NCI-H1417 treated with DMSO at 0.1 percent for 48 hours (cell line): ENCODE measurements around the gene NELL1.

Source experiments
- DNase-seq: peaks from one replicate; lab custom pipeline; 2025; lab: John Stamatoyannopoulos, UW

The NELL1 gene

GRCh38 chr11:20966489-20966888 is 297.1 kb downstream of the NELL1 start:
- DNase-seq: no peak

GRCh38 chr11:20973940-20974559 is 304.7 kb downstream of the NELL1 start:
- DNase-seq: no peak

- DNase-seq: no peak
These were observed 311.4 kb downstream of the NELL1 start for GRCh38 chr11:20980736-20981135.

GRCh38 chr11:20990447-20990846 is 321.1 kb downstream of the NELL1 start:
- DNase-seq: no peak

GRCh38 chr11:20991471-20991870 is 322.1 kb downstream of the NELL1 start:
- no peak for DNase-seq

GRCh38 chr11:21007297-21007696 is 337.9 kb downstream of the NELL1 start:
- no peak for DNase-seq

GRCh38 chr11:21018248-21018647 is 348.9 kb downstream of the NELL1 start:
- DNase-seq: no peak

GRCh38 chr11:21026685-21027084 is 357.3 kb downstream of the NELL1 start:
- no peak for DNase-seq

- DNase-seq: no peak
These were observed 368.5 kb downstream of the NELL1 start for GRCh38 chr11:21037850-21038249.

- DNase-seq: no peak
These were observed 369.4 kb downstream of the NELL1 start for GRCh38 chr11:21038801-21039200.

- DNase-seq: no peak
These were observed 371.2 kb downstream of the NELL1 start for GRCh38 chr11:21040630-21041029.

- DNase-seq: no peak
These were observed 379.2 kb downstream of the NELL1 start for GRCh38 chr11:21048626-21049025.

GRCh38 chr11:21053466-21053865 is 384.1 kb downstream of the NELL1 start:
- no peak for DNase-seq

GRCh38 chr11:21056644-21057043 is 387.3 kb downstream of the NELL1 start:
- no peak for DNase-seq

GRCh38 chr11:21059879-21060278 is 390.5 kb downstream of the NELL1 start:
- no peak for DNase-seq

GRCh38 chr11:21066030-21066429 is 396.6 kb downstream of the NELL1 start:
- DNase-seq: no peak

GRCh38 chr11:21068886-21069285 is 399.5 kb downstream of the NELL1 start:
- DNase-seq: no peak

GRCh38 chr11:21069909-21070308 is 400.5 kb downstream of the NELL1 start:
- no peak for DNase-seq

- DNase-seq: no peak
These were observed 403.2 kb downstream of the NELL1 start for GRCh38 chr11:21072558-21072957.

- DNase-seq: no peak
These were observed 413.5 kb downstream of the NELL1 start for GRCh38 chr11:21082853-21083252.

GRCh38 chr11:21088930-21089329 is 419.5 kb downstream of the NELL1 start:
- DNase-seq: no peak

- DNase-seq: no peak
These were observed 435.3 kb downstream of the NELL1 start for GRCh38 chr11:21104641-21105040.

GRCh38 chr11:21105196-21105917 is 436.0 kb downstream of the NELL1 start:
- no peak for DNase-seq

GRCh38 chr11:21109341-21109740 is 440.0 kb downstream of the NELL1 start:
- no peak for DNase-seq
